ENCODE measurements around the gene MYH7.
"Not testable (repeated sequence)": the region's sequence is repeated elsewhere in the genome, so short reads cannot be mapped to it uniquely, and the experiment has no call there.

MYH7 gene

GRCh38 chr14:23468704-23469126 lies 33.3 kb upstream of the MYH7 start:
- Histone ChIP-seq H3K27me3 (ENCODE audit: control insufficient read depth in 1 of 2, insufficient read depth in 2 of 2, low read length in 2 of 2) (no peaks in the 10 kb centered on the region), H3K4me3 (ENCODE audit: low read length in 2 of 2) (peak overlapping the region; percentile 59 to 100), H3K36me3 (ENCODE audit: control insufficient read depth in 2 of 2, insufficient read depth in 2 of 2, low read length in 2 of 2) (peaks cover 8 to 14% of the 10 kb centered on the region in 2 donors), H3K27ac (ENCODE audit: low read length) (peak overlapping the region; percentile 93), H3K9me3 (ENCODE audit: control insufficient read depth in 2 of 2, low read length in 2 of 2) (no peaks in the 10 kb centered on the region), H3K4me1 (ENCODE audit: control insufficient read depth, insufficient read depth, low read length) (peaks cover 15% of the 10 kb centered on the region), H3K9ac (ENCODE audit: low read length in 2 of 2) (peak overlapping the region; percentile 25 to 73)

GRCh38 chr14:23465261-23465660 lies 29.8 kb upstream of the MYH7 start:
- Histone ChIP-seq H3K27me3 (ENCODE audit: control insufficient read depth in 1 of 2, insufficient read depth in 2 of 2, low read length in 2 of 2) (no peaks in the 10 kb centered on the region), H3K9me3 (ENCODE audit: control insufficient read depth in 2 of 2, low read length in 2 of 2) (no peaks in the 10 kb centered on the region), H3K9ac (ENCODE audit: low read length in 2 of 2) (no peak overlapping the region), H3K4me3 (ENCODE audit: low read length in 2 of 2) (no peak overlapping the region), H3K4me1 (ENCODE audit: control insufficient read depth, insufficient read depth, low read length) (peaks cover 13% of the 10 kb centered on the region), H3K36me3 (ENCODE audit: control insufficient read depth in 2 of 2, insufficient read depth in 2 of 2, low read length in 2 of 2) (no peaks in the 10 kb centered on the region), H3K27ac (ENCODE audit: low read length) (no peak overlapping the region)

GRCh38 chr14:23464700-23465099 lies 29.2 kb upstream of the MYH7 start:
- Histone ChIP-seq H3K27ac (ENCODE audit: low read length) (no peak overlapping the region), H3K9me3 (ENCODE audit: control insufficient read depth in 2 of 2, low read length in 2 of 2) (no peaks in the 10 kb centered on the region), H3K36me3 (ENCODE audit: control insufficient read depth in 2 of 2, insufficient read depth in 2 of 2, low read length in 2 of 2) (no peaks in the 10 kb centered on the region), H3K4me3 (ENCODE audit: low read length in 2 of 2) (no peak overlapping the region), H3K4me1 (ENCODE audit: control insufficient read depth, insufficient read depth, low read length) (peaks cover 8% of the 10 kb centered on the region), H3K27me3 (ENCODE audit: control insufficient read depth in 1 of 2, insufficient read depth in 2 of 2, low read length in 2 of 2) (no peaks in the 10 kb centered on the region), H3K9ac (ENCODE audit: low read length in 2 of 2) (no peak overlapping the region)

GRCh38 chr14:23460960-23461359 lies 25.5 kb upstream of the MYH7 start:
- Histone ChIP-seq H3K27ac (ENCODE audit: low read length) (no peak overlapping the region), H3K27me3 (ENCODE audit: control insufficient read depth in 1 of 2, insufficient read depth in 2 of 2, low read length in 2 of 2) (peaks cover 0 to 2% of the 10 kb centered on the region in 2 donors), H3K36me3 (ENCODE audit: control insufficient read depth in 2 of 2, insufficient read depth in 2 of 2, low read length in 2 of 2) (no peaks in the 10 kb centered on the region), H3K4me3 (ENCODE audit: low read length in 2 of 2) (no peak overlapping the region), H3K9me3 (ENCODE audit: control insufficient read depth in 2 of 2, low read length in 2 of 2) (no peaks in the 10 kb centered on the region), H3K4me1 (ENCODE audit: control insufficient read depth, insufficient read depth, low read length) (no peaks in the 10 kb centered on the region), H3K9ac (ENCODE audit: low read length in 2 of 2) (no peak overlapping the region)

GRCh38 chr14:23457587-23458445 lies 22.4 kb upstream of the MYH7 start:
- peaks cover 0 to 2% of the 10 kb centered on the region in 2 donors for H3K27me3 ChIP-seq (ENCODE audit: control insufficient read depth in 1 of 2, insufficient read depth in 2 of 2, low read length in 2 of 2)
- H3K27ac ChIP-seq (ENCODE audit: low read length) = no peak overlapping the region
- H3K4me1 ChIP-seq (ENCODE audit: control insufficient read depth, insufficient read depth, low read length) = no peaks in the 10 kb centered on the region
- no peaks in the 10 kb centered on the region for H3K36me3 ChIP-seq (ENCODE audit: control insufficient read depth in 2 of 2, insufficient read depth in 2 of 2, low read length in 2 of 2)
- H3K9ac ChIP-seq (ENCODE audit: low read length in 2 of 2) = no peak overlapping the region
- no peak overlapping the region for H3K4me3 ChIP-seq (ENCODE audit: low read length in 2 of 2)
- H3K9me3 ChIP-seq (ENCODE audit: control insufficient read depth in 2 of 2, low read length in 2 of 2) = no peaks in the 10 kb centered on the region

- not testable (repeated sequence) for H3K9me3 ChIP-seq (ENCODE audit: control insufficient read depth in 2 of 2, low read length in 2 of 2); H3K36me3 ChIP-seq (ENCODE audit: control insufficient read depth in 2 of 2, insufficient read depth in 2 of 2, low read length in 2 of 2); H3K27me3 ChIP-seq (ENCODE audit: control insufficient read depth in 1 of 2, insufficient read depth in 2 of 2, low read length in 2 of 2); H3K9ac ChIP-seq (ENCODE audit: low read length in 2 of 2); H3K4me1 ChIP-seq (ENCODE audit: control insufficient read depth, insufficient read depth, low read length); H3K27ac ChIP-seq (ENCODE audit: low read length); H3K4me3 ChIP-seq (ENCODE audit: low read length in 2 of 2)
Measured at GRCh38 chr14:23456883-23457586, 21.6 kb upstream of the MYH7 start.

- no peak overlapping the region for H3K27ac ChIP-seq (ENCODE audit: low read length)
- no peaks in the 10 kb centered on the region for H3K36me3 ChIP-seq (ENCODE audit: control insufficient read depth in 2 of 2, insufficient read depth in 2 of 2, low read length in 2 of 2)
- peaks cover 0 to 4% of the 10 kb centered on the region in 2 donors for H3K9me3 ChIP-seq (ENCODE audit: control insufficient read depth in 2 of 2, low read length in 2 of 2)
- H3K4me1 ChIP-seq (ENCODE audit: control insufficient read depth, insufficient read depth, low read length) = no peaks in the 10 kb centered on the region
- H3K27me3 ChIP-seq (ENCODE audit: control insufficient read depth in 1 of 2, insufficient read depth in 2 of 2, low read length in 2 of 2) = peaks cover 0 to 7% of the 10 kb centered on the region in 2 donors
- no peak overlapping the region for H3K9ac ChIP-seq (ENCODE audit: low read length in 2 of 2)
- no peak overlapping the region for H3K4me3 ChIP-seq (ENCODE audit: low read length in 2 of 2)
Measured at GRCh38 chr14:23454445-23454856, 19.0 kb upstream of the MYH7 start.

GRCh38 chr14:23452237-23452636 lies 16.8 kb upstream of the MYH7 start:
- Histone ChIP-seq H3K9me3 (ENCODE audit: control insufficient read depth in 2 of 2, low read length in 2 of 2) (peaks cover 0 to 4% of the 10 kb centered on the region in 2 donors), H3K36me3 (ENCODE audit: control insufficient read depth in 2 of 2, insufficient read depth in 2 of 2, low read length in 2 of 2) (no peaks in the 10 kb centered on the region), H3K27ac (ENCODE audit: low read length) (no peak overlapping the region), H3K4me1 (ENCODE audit: control insufficient read depth, insufficient read depth, low read length) (no peaks in the 10 kb centered on the region), H3K27me3 (ENCODE audit: control insufficient read depth in 1 of 2, insufficient read depth in 2 of 2, low read length in 2 of 2) (peaks cover 0 to 5% of the 10 kb centered on the region in 2 donors), H3K9ac (ENCODE audit: low read length in 2 of 2) (no peak overlapping the region), H3K4me3 (ENCODE audit: low read length in 2 of 2) (no peak overlapping the region)

GRCh38 chr14:23450379-23450778 lies 14.9 kb upstream of the MYH7 start:
- Histone ChIP-seq H3K9ac (ENCODE audit: low read length in 2 of 2) (no peak overlapping the region), H3K4me1 (ENCODE audit: control insufficient read depth, insufficient read depth, low read length) (no peaks in the 10 kb centered on the region), H3K4me3 (ENCODE audit: low read length in 2 of 2) (no peak overlapping the region), H3K27ac (ENCODE audit: low read length) (no peak overlapping the region), H3K27me3 (ENCODE audit: control insufficient read depth in 1 of 2, insufficient read depth in 2 of 2, low read length in 2 of 2) (peaks cover 0 to 5% of the 10 kb centered on the region in 2 donors), H3K9me3 (ENCODE audit: control insufficient read depth in 2 of 2, low read length in 2 of 2) (peaks cover 0 to 4% of the 10 kb centered on the region in 2 donors), H3K36me3 (ENCODE audit: control insufficient read depth in 2 of 2, insufficient read depth in 2 of 2, low read length in 2 of 2) (no peaks in the 10 kb centered on the region)

- no peaks in the 10 kb centered on the region for H3K36me3 ChIP-seq (ENCODE audit: control insufficient read depth in 2 of 2, insufficient read depth in 2 of 2, low read length in 2 of 2)
- no peaks in the 10 kb centered on the region for H3K4me1 ChIP-seq (ENCODE audit: control insufficient read depth, insufficient read depth, low read length)
- H3K9me3 ChIP-seq (ENCODE audit: control insufficient read depth in 2 of 2, low read length in 2 of 2) = peaks cover 0 to 4% of the 10 kb centered on the region in 2 donors
- H3K27ac ChIP-seq (ENCODE audit: low read length) = no peak overlapping the region
- no peak overlapping the region for H3K4me3 ChIP-seq (ENCODE audit: low read length in 2 of 2)
- peaks cover 0 to 5% of the 10 kb centered on the region in 2 donors for H3K27me3 ChIP-seq (ENCODE audit: control insufficient read depth in 1 of 2, insufficient read depth in 2 of 2, low read length in 2 of 2)
- no peak overlapping the region for H3K9ac ChIP-seq (ENCODE audit: low read length in 2 of 2)
Measured at GRCh38 chr14:23449314-23449713, 13.9 kb upstream of the MYH7 start.
